HepG2 (cell line): Measurements from ENCODE around the gene SRSF2. TPM values are rescaled to one million over a fixed set of nuclear protein-coding genes. Genes with fewer than 3 reads are reported as not detected.

Experiments
- ARHGAP35 ChIP-seq: sonication (generic); formaldehyde crosslinking; IDR thresholded peaks from 2 replicates; pipeline ENCODE4 v1.9.0; 2022; ENCODE audit warnings: mild to moderate bottlenecking, inconsistent platforms, moderate library complexity, missing genetic modification reagents, borderline replicate concordance
- ATF3 ChIP-seq: sonication (generic); formaldehyde crosslinking; IDR thresholded peaks from 2 replicates; pipeline ENCODE4 v1.4.0; 2020; ENCODE audit warnings: missing genetic modification reagents
- CENPBD1 ChIP-seq: sonication (generic); formaldehyde crosslinking; IDR thresholded peaks from 2 replicates; pipeline ENCODE4 v1.8.0; 2022; ENCODE audit warnings: missing genetic modification reagents, low read depth, mild to moderate bottlenecking, borderline replicate concordance
- CHD2 ChIP-seq: IDR thresholded peaks from 2 replicates; pipeline ENCODE4 v1.6.1; 2011; ENCODE audit warnings: low read depth, low read length, improper control_type of control experiment
- MYNN ChIP-seq: sonication (generic); formaldehyde crosslinking; IDR thresholded peaks from 2 replicates; pipeline ENCODE4 v1.4.0; 2020; ENCODE audit warnings: mild to moderate bottlenecking, low read depth, missing genetic modification reagents
- PHF20 ChIP-seq: sonication (generic); formaldehyde crosslinking; IDR thresholded peaks from 2 replicates; pipeline ENCODE4 v1.5.0; 2020; ENCODE audit warnings: mild to moderate bottlenecking, missing genetic modification reagents
- SMARCC2 ChIP-seq: fragments of 450-650 bp; IDR thresholded peaks from 2 replicates; pipeline ENCODE4 v1.6.1; 2017; ENCODE audit warnings: antibody characterized with exemption, mild to moderate bottlenecking
- TRIM24 ChIP-seq: sonication (generic); formaldehyde crosslinking; IDR thresholded peaks from 2 replicates; pipeline ENCODE4 v1.8.0; 2022; ENCODE audit warnings: mild to moderate bottlenecking, missing genetic modification reagents
- WIZ ChIP-seq: sonication (generic); formaldehyde crosslinking; IDR thresholded peaks from 2 replicates; pipeline ENCODE4 v1.5.1; 2020; ENCODE audit warnings: mild to moderate bottlenecking, missing genetic modification reagents
- ZNF160 ChIP-seq: sonication (generic); formaldehyde crosslinking; IDR thresholded peaks from 2 replicates; pipeline ENCODE4 v1.8.0; 2022; ENCODE audit warnings: mild to moderate bottlenecking, inconsistent platforms, missing genetic modification reagents
- ZNF253 ChIP-seq: sonication (generic); formaldehyde crosslinking; IDR thresholded peaks from 2 replicates; pipeline ENCODE4 v1.8.0; 2022; ENCODE audit warnings: mild to moderate bottlenecking, missing genetic modification reagents, borderline replicate concordance
- ZNF275 ChIP-seq: sonication (generic); formaldehyde crosslinking; IDR thresholded peaks from 2 replicates; pipeline ENCODE4 v1.8.0; 2022; ENCODE audit warnings: missing genetic modification reagents, mild to moderate bottlenecking, inconsistent platforms, borderline replicate concordance
- ZNF720 ChIP-seq: sonication (generic); formaldehyde crosslinking; IDR thresholded peaks from 2 replicates; pipeline ENCODE4 v1.4.0; 2020; ENCODE audit warnings: missing genetic modification reagents
- polyA plus RNA-seq, 8 experiments: library from polyadenylated mRNA; depleted of rRNA in 3 of 8; stranded (reverse) in 7 of 8; unstranded in 1 of 8; fragments of >200 nt; fragmentation: Illumina TruSeq in 4 of 8; extraction: Trizol in 4 of 8; gene quantifications; 2 replicates each; pipeline versions ENCODE4 v1.2.1 to v1.2.3, GENCODE V29; 2011 to 2016; ENCODE audit warnings: low read depth in 4 of 8, missing spikeins in 1 of 8, mixed read lengths in 1 of 8; ENCODE audit not compliant: insufficient read depth in 1 of 8
- total RNA-seq, 5 experiments: library from RNA; depleted of rRNA; stranded (reverse); fragments of >200 nt; fragmentation: Illumina TruSeq; extraction: Trizol; gene quantifications; 2 replicates each; pipeline ENCODE4 v1.2.3, GENCODE V29; 2016; ENCODE audit warnings: low read depth in 1 of 5
- TF ChIP-seq, protein P1 (sequence below): sonication (generic); formaldehyde crosslinking; IDR thresholded peaks from 2 replicates; pipeline ENCODE4 v1.5.1; 2020; ENCODE audit warnings: missing genetic modification reagents, mild to moderate bottlenecking, borderline replicate concordance
- TF ChIP-seq, protein P2 (sequence below): sonication (generic); formaldehyde crosslinking; IDR thresholded peaks from 2 replicates; pipeline ENCODE4 v1.4.0; 2020; ENCODE audit warnings: missing genetic modification reagents
- TF ChIP-seq, protein P3 (sequence below): sonication (generic); formaldehyde crosslinking; IDR thresholded peaks from 2 replicates; pipeline ENCODE4 v1.5.0; 2020; ENCODE audit warnings: missing genetic modification reagents
- TF ChIP-seq, protein P4 (sequence below): sonication (generic); formaldehyde crosslinking; IDR thresholded peaks from 2 replicates; pipeline ENCODE4 v1.5.0; 2020; ENCODE audit warnings: mild to moderate bottlenecking, missing genetic modification reagents
- TF ChIP-seq, protein P5 (sequence below): sonication (generic); formaldehyde crosslinking; IDR thresholded peaks from 2 replicates; pipeline ENCODE4 v1.9.0; 2021; ENCODE audit warnings: missing genetic modification reagents, borderline replicate concordance

Gene SRSF2
- total and polyA plus RNA-seq, 2 of the 13 experiments (the other 11 are each of a cell fraction or from before 2014, with no cell fraction given) = 306 to 319 TPM

DNA sequence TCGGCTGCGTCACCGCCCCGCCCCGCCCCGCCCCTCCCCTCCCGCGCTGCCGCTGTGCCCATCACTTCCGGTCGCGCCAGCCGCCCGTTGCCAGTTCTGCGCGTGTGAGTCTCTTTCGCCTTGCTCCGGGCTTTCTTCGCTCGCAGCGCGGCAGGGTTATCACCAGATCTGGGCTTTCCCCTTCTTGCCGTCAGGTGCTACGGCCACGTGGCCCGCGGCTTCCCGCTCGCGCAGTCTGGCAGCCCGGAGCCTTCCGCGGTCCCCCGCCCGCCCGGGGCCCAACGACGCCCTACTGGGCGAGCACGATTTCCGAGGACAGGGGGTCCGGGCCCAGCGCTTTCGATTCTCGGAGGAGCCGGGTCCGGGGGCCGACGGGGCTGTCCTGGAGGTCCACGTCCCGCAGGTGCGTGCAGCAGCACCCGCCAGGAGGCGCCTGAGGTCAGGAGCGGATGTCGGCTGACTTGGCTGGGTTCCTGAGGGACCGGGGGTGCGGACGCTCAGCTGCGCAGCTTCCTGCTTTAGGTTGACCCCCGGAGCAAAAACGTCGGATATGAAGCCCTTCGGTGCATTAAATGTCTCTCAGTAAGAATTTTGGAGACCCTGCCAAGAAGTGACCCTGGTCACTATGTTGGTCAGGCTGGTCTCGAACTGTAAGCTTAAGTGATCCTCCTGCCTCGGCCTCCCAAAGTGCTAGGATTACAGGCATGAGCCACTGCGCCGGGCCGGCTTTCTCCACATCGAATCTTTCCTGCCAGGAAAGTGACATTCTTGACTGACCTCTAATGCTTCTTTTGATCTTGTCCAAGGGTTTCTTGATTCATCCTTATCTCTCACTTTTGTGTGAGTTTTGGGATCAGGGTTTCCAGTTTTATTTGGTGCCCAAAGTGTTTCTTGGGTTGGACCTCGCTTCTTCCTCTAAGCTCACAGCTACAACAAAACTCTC lies 10.1 kb downstream of the SRSF2 start, which contains the start of gene METTL23 (continued):
- TF ChIP-seq PHF20 (CRISPR knock-in tag) (no peak), WIZ (peak; percentile 88; the same call in 1 of the 2 replicates), ZNF275 (CRISPR knock-in tag) (no peak), ZNF720 (CRISPR knock-in tag) (no peak; the same call in 1 of the 2 replicates), ZNF160 (CRISPR knock-in tag) (peak; percentile 60; the same call in 1 of the 2 replicates), ARHGAP35 (no peak; the same call in 1 of the 2 replicates), ZNF253 (CRISPR knock-in tag) (no peak), TRIM24 (CRISPR knock-in tag) (no peak), CHD2 (no peak), ATF3 (CRISPR knock-in tag) (no peak), SMARCC2 (no peak), MYNN (CRISPR knock-in tag) (0 out of 2 replicates have a peak, but pooled peaks have one; percentile 24), CENPBD1 (CRISPR knock-in tag) (no peak)
- TF ChIP-seq, protein P1, sequence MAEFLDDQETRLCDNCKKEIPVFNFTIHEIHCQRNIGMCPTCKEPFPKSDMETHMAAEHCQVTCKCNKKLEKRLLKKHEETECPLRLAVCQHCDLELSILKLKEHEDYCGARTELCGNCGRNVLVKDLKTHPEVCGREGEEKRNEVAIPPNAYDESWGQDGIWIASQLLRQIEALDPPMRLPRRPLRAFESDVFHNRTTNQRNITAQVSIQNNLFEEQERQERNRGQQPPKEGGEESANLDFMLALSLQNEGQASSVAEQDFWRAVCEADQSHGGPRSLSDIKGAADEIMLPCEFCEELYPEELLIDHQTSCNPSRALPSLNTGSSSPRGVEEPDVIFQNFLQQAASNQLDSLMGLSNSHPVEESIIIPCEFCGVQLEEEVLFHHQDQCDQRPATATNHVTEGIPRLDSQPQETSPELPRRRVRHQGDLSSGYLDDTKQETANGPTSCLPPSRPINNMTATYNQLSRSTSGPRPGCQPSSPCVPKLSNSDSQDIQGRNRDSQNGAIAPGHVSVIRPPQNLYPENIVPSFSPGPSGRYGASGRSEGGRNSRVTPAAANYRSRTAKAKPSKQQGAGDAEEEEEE (CRISPR knock-in tag) = no peak
- TF ChIP-seq, protein P2, sequence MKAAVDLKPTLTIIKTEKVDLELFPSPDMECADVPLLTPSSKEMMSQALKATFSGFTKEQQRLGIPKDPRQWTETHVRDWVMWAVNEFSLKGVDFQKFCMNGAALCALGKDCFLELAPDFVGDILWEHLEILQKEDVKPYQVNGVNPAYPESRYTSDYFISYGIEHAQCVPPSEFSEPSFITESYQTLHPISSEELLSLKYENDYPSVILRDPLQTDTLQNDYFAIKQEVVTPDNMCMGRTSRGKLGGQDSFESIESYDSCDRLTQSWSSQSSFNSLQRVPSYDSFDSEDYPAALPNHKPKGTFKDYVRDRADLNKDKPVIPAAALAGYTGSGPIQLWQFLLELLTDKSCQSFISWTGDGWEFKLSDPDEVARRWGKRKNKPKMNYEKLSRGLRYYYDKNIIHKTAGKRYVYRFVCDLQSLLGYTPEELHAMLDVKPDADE (CRISPR knock-in tag) = no peak
- TF ChIP-seq, protein P3, sequence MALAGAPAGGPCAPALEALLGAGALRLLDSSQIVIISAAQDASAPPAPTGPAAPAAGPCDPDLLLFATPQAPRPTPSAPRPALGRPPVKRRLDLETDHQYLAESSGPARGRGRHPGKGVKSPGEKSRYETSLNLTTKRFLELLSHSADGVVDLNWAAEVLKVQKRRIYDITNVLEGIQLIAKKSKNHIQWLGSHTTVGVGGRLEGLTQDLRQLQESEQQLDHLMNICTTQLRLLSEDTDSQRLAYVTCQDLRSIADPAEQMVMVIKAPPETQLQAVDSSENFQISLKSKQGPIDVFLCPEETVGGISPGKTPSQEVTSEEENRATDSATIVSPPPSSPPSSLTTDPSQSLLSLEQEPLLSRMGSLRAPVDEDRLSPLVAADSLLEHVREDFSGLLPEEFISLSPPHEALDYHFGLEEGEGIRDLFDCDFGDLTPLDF (CRISPR knock-in tag) = peak; percentile 42; the same call in 1 of the 2 replicates
- TF ChIP-seq, protein P4, sequence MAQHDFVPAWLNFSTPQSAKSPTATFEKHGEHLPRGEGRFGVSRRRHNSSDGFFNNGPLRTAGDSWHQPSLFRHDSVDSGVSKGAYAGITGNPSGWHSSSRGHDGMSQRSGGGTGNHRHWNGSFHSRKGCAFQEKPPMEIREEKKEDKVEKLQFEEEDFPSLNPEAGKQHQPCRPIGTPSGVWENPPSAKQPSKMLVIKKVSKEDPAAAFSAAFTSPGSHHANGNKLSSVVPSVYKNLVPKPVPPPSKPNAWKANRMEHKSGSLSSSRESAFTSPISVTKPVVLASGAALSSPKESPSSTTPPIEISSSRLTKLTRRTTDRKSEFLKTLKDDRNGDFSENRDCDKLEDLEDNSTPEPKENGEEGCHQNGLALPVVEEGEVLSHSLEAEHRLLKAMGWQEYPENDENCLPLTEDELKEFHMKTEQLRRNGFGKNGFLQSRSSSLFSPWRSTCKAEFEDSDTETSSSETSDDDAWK (CRISPR knock-in tag) = no peak
- TF ChIP-seq, protein P5, sequence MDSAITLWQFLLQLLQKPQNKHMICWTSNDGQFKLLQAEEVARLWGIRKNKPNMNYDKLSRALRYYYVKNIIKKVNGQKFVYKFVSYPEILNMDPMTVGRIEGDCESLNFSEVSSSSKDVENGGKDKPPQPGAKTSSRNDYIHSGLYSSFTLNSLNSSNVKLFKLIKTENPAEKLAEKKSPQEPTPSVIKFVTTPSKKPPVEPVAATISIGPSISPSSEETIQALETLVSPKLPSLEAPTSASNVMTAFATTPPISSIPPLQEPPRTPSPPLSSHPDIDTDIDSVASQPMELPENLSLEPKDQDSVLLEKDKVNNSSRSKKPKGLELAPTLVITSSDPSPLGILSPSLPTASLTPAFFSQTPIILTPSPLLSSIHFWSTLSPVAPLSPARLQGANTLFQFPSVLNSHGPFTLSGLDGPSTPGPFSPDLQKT (CRISPR knock-in tag) = peak; percentile 91; the same call in 1 of the 2 replicates
